Caco-2 (cell line): ENCODE data around the gene PDE4D. TPM values are rescaled to one million over a fixed set of nuclear protein-coding genes. Genes with fewer than 3 reads are reported as not detected.
"Not testable (repeated sequence)": the region's sequence is repeated elsewhere in the genome, so short reads cannot be mapped to it uniquely, and the experiment has no call there.

Experiments
- BruUV-seq: library from RNA; stranded (reverse); fragments of 400-500 nt; replicated peaks from 2 replicates; lab custom pipeline; 2021; lab: Mats Ljungman, UMichigan
- CTCF ChIA-PET: fragments of 300-600 bp; sonication (Branson Sonifier 250); formaldehyde crosslinking; loops from one replicate; lab custom pipeline; 2022; ENCODE audit warnings: antibody characterized with exemption; lab: Charles Lee
- POLR2A ChIA-PET: fragments of 300-600 bp; sonication (Branson Sonifier 250); formaldehyde crosslinking; loops from one replicate; lab custom pipeline; 2022; ENCODE audit warnings: antibody characterized with exemption; lab: Charles Lee
- DNase-seq, 2 experiments: peaks; one replicate each; pipeline versions ENCODE4 v3.0.0 to v3.0.0-alpha.2; 2020 to 2022
- H3K27me3 ChIP-seq: replicated peaks from 2 replicates; pipeline ENCODE4 v1.6.0; 2011; ENCODE audit warnings: low read length; ENCODE audit not compliant: control insufficient read depth, insufficient read depth
- H3K36me3 ChIP-seq: 2 replicates; pipeline ENCODE4 v1.5.1; 2011; ENCODE audit warnings: low read length; ENCODE audit not compliant: control insufficient read depth, insufficient read depth
- H3K4me1 ChIP-seq: fragments of 250-450 bp; sonication (Bioruptor Pico); 2 replicates; pipeline ENCODE4 v1.5.1; 2020; ENCODE audit warnings: mild to moderate bottlenecking
- H3K4me3 ChIP-seq: 2 replicates; pipeline ENCODE4 v1.5.1; 2011; ENCODE audit warnings: low read depth, mild to moderate bottlenecking, control low read depth, low read length
- H3K9me3 ChIP-seq: fragments of 250-450 bp; sonication (Bioruptor Pico); 2 replicates; pipeline ENCODE4 v1.5.1; 2020; ENCODE audit warnings: mild to moderate bottlenecking, moderate library complexity
- H3K27ac Mint-ChIP-seq: one replicate; pipeline ENCODE4 v1.8.0; 2022; ENCODE audit warnings: mixed read lengths; ENCODE audit not compliant: unreplicated experiment
- H3K27me3 Mint-ChIP-seq: one replicate; pipeline ENCODE4 v1.8.0; 2022; ENCODE audit warnings: mixed read lengths; ENCODE audit not compliant: insufficient read depth, unreplicated experiment
- H3K36me3 Mint-ChIP-seq: one replicate; pipeline ENCODE4 v1.8.0; 2022; ENCODE audit warnings: mild to moderate bottlenecking, mixed read lengths; ENCODE audit not compliant: insufficient read depth, unreplicated experiment
- H3K4me1 Mint-ChIP-seq: one replicate; pipeline ENCODE4 v1.8.0; 2022; ENCODE audit warnings: low read depth, mixed read lengths; ENCODE audit not compliant: unreplicated experiment
- H3K4me3 Mint-ChIP-seq: one replicate; pipeline ENCODE4 v1.8.0; 2022; ENCODE audit warnings: mild to moderate bottlenecking, moderate library complexity, mixed read lengths; ENCODE audit not compliant: unreplicated experiment
- H3K9me3 Mint-ChIP-seq: one replicate; pipeline ENCODE4 v1.8.0; 2022; ENCODE audit warnings: mixed read lengths; ENCODE audit not compliant: unreplicated experiment
- CTCF ChIP-seq, 2 experiments: fragments of 200-600 bp in 1 of 2; IDR thresholded peaks; 1 replicate in 1 of 2; 2 replicates in 1 of 2; pipeline versions ENCODE4 v1.5.1 to v1.8.0; 2011 to 2022; ENCODE audit warnings: antibody characterized with exemption in 1 of 2, control low read depth in 1 of 2, inconsistent platforms in 1 of 2, low read depth in 1 of 2, low read length in 1 of 2, mild to moderate bottlenecking in 1 of 2, moderate library complexity in 1 of 2; ENCODE audit not compliant: insufficient read depth in 1 of 2, severe bottlenecking in 1 of 2, unreplicated experiment in 1 of 2
- intact Hi-C: fragments of 100-400 bp; cut with micrococcal nuclease; formaldehyde crosslinking; loops from one replicate; pipeline ENCODE4 v1.10.0; 2022; ENCODE audit not compliant: unreplicated experiment
- total RNA-seq: library from RNA; stranded (reverse); gene quantifications from 2 replicates; pipeline ENCODE4 v1.2.3, GENCODE V29; 2022

The PDE4D gene
- total RNA-seq, 1 experiment from 2014 or later, result 89.8 TPM

- H3K4me3 Mint-ChIP-seq, result no peak overlapping the region
- Histone ChIP-seq H3K4me3 (no peak overlapping the region), H3K4me1 (no peaks in the 10 kb centered on the region), H3K36me3 (no peaks in the 10 kb centered on the region), H3K9me3 (0 out of 2 replicates have a peak, but pooled peaks cover 13% of the 10 kb centered on the region), H3K27me3 (no peaks in the 10 kb centered on the region)
- ChIA-PET POLR2A (no interaction called here), CTCF (no interaction called here)
- intact Hi-C loops, result no loop called here
- H3K36me3 Mint-ChIP-seq, result no peaks in the 10 kb centered on the region
- DNase-seq, result no peak
- H3K27me3 Mint-ChIP-seq, result no peaks in the 10 kb centered on the region
- no peak for TF ChIP-seq CTCF (IDR thresholded peaks at IDR 0.05; ENCODE audit: insufficient read depth in 1 of 2, low read depth in 1 of 2, low read length in 1 of 2, severe bottlenecking in 1 of 2, unreplicated experiment in 1 of 2)
- peaks cover 53% of the 10 kb centered on the region for H3K9me3 Mint-ChIP-seq
- BruUV-seq, result no TSS peak
- no peaks in the 10 kb centered on the region for H3K4me1 Mint-ChIP-seq
- no peak overlapping the region for H3K27ac Mint-ChIP-seq
Measured at GRCh38 chr5:59407967-59408366, 485.6 kb downstream of the PDE4D start.

DNA sequence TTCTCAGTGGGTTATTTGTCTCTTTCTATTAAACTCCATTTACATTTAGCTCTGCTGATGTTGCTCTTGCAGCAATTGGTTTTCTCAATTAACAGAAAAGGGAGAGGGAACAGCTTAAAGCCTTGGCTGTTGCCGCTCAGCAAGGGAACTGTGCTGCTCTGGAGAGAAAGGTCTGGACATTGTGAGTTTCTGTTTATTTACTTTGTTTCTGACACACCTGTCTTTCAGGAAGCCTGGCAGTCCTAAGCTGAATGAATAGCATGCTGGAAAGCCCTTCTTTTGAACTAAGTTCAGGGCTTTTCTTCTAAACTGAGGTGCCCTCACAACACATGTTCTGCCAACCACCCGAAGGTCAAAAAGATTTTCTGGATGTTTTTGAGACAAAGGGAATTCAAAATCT lies 491.9 kb downstream of the PDE4D start:
- H3K9me3 ChIP-seq, result no peaks in the 10 kb centered on the region; the same call in 1 of the 2 replicates
- no peak overlapping the region for H3K4me3 ChIP-seq
- BruUV-seq, result no TSS peak
- no peaks in the 10 kb centered on the region for H3K36me3 ChIP-seq
- H3K4me3 Mint-ChIP-seq, result no peak overlapping the region
- no peak overlapping the region for H3K27ac Mint-ChIP-seq
- peaks cover 15% of the 10 kb centered on the region for H3K9me3 Mint-ChIP-seq
- CTCF ChIA-PET, result no interaction called here
- H3K4me1 ChIP-seq, result no peaks in the 10 kb centered on the region
- POLR2A ChIA-PET, result no interaction called here
- no peaks in the 10 kb centered on the region for H3K4me1 Mint-ChIP-seq
- no peak for DNase-seq
- no peaks in the 10 kb centered on the region for H3K27me3 ChIP-seq
- intact Hi-C loops, result no loop called here
- TF ChIP-seq CTCF (IDR thresholded peaks at IDR 0.05; ENCODE audit: insufficient read depth in 1 of 2, low read depth in 1 of 2, low read length in 1 of 2, severe bottlenecking in 1 of 2, unreplicated experiment in 1 of 2), result no peak
- no peaks in the 10 kb centered on the region for H3K27me3 Mint-ChIP-seq
- H3K36me3 Mint-ChIP-seq, result no peaks in the 10 kb centered on the region

GRCh38 chr5:59394956-59395355 lies 498.6 kb downstream of the PDE4D start:
- H3K9me3 Mint-ChIP-seq, H3K4me1 ChIP-seq, H3K4me3 Mint-ChIP-seq, CTCF ChIA-PET, H3K9me3 ChIP-seq, POLR2A ChIA-PET, BruUV-seq, H3K27me3 ChIP-seq, DNase-seq, H3K4me1 Mint-ChIP-seq, H3K36me3 Mint-ChIP-seq, H3K4me3 ChIP-seq, H3K27ac Mint-ChIP-seq, H3K36me3 ChIP-seq, H3K27me3 Mint-ChIP-seq: not testable (repeated sequence)
- intact Hi-C loops, result loop anchor here (5.0 kb wide), 1 partner anchor 192 kb away; no protein-coding TSS in a partner anchor
